Measurements from ENCODE around the gene PTH.

PTH gene

GRCh38 chr11:13495929-13496328 is at the start of gene PTH:
Gene PTH, minus strand, starts transcription at chr11:13495997. Its CDS starts 3,142 bp downstream, at chr11:13492855.
- no peak within 1 kb of the TSS for H3K4me3 ChIP-seq (ENCODE audit: low read length)
- TF ChIP-seq CTCF (conservative IDR thresholded peaks at IDR 0.05; ENCODE audit: low read depth, low read length) = no peak
- DNase-seq (ENCODE audit: low read depth) = no peak

- H3K4me3 ChIP-seq (ENCODE audit: low read length) = no peak overlapping the region
- DNase-seq (ENCODE audit: low read depth) = no peak
- TF ChIP-seq CTCF (conservative IDR thresholded peaks at IDR 0.05; ENCODE audit: low read depth, low read length) = no peak
Measured at GRCh38 chr11:13538044-13538443, 42.2 kb upstream of the PTH start.

GRCh38 chr11:13535819-13536218 is 40.0 kb upstream of the PTH start:
- TF ChIP-seq CTCF (conservative IDR thresholded peaks at IDR 0.05; ENCODE audit: low read depth, low read length) = no peak
- no peak for DNase-seq (ENCODE audit: low read depth)
- no peak overlapping the region for H3K4me3 ChIP-seq (ENCODE audit: low read length)

GRCh38 chr11:13534358-13534757 is 38.6 kb upstream of the PTH start:
- no peak for DNase-seq (ENCODE audit: low read depth)
- H3K4me3 ChIP-seq (ENCODE audit: low read length) = no peak overlapping the region
- TF ChIP-seq CTCF (conservative IDR thresholded peaks at IDR 0.05; ENCODE audit: low read depth, low read length) = no peak

- no peak for TF ChIP-seq CTCF (conservative IDR thresholded peaks at IDR 0.05; ENCODE audit: low read depth, low read length)
- no peak overlapping the region for H3K4me3 ChIP-seq (ENCODE audit: low read length)
- no peak for DNase-seq (ENCODE audit: low read depth)
Measured at GRCh38 chr11:13525257-13525656, 29.5 kb upstream of the PTH start.

- no peak for DNase-seq (ENCODE audit: low read depth)
- TF ChIP-seq CTCF (conservative IDR thresholded peaks at IDR 0.05; ENCODE audit: low read depth, low read length) = no peak
- H3K4me3 ChIP-seq (ENCODE audit: low read length) = no peak overlapping the region
Measured at GRCh38 chr11:13503393-13503792, 7.6 kb upstream of the PTH start.

GRCh38 chr11:13502492-13502891 is 6.7 kb upstream of the PTH start:
- no peak for TF ChIP-seq CTCF (conservative IDR thresholded peaks at IDR 0.05; ENCODE audit: low read depth, low read length)
- no peak overlapping the region for H3K4me3 ChIP-seq (ENCODE audit: low read length)
- DNase-seq (ENCODE audit: low read depth) = no peak
